CD4-positive, alpha-beta T cell (primary cell): Measurements from ENCODE around the gene TRIM44. TPM values are rescaled to one million over a fixed set of nuclear protein-coding genes. Genes with fewer than 3 reads are reported as not detected.
"Not testable (repeated sequence)": the region's sequence is repeated elsewhere in the genome, so short reads cannot be mapped to it uniquely, and the experiment has no call there.

Source experiments
- ATAC-seq: fragments of 200-7000 bp; cut with Tn5 transposase; one replicate; pipeline ENCODE4 v1.10.0; 2022; ENCODE audit warnings: mild to moderate bottlenecking; ENCODE audit not compliant: poor library complexity
- CTCF ChIA-PET: fragments of 350-600 bp; sonication (Branson Sonifier 250); formaldehyde crosslinking; loops from one replicate; lab custom pipeline; 2021; ENCODE audit warnings: antibody characterized with exemption, inconsistent platforms; lab: Charles Lee
- POLR2A ChIA-PET: fragments of 350-600 bp; sonication (Branson Sonifier 250); formaldehyde crosslinking; loops from one replicate; lab custom pipeline; 2021; ENCODE audit warnings: antibody characterized with exemption, inconsistent platforms; lab: Charles Lee
- DNase-seq, 14 experiments: peaks; one replicate each; pipeline ENCODE4 v3.0.0-alpha.2; 2013 to 2020; ENCODE audit warnings: mixed read lengths in 2 of 14
- H3K27ac ChIP-seq, 2 donors: one replicate each; pipeline versions ENCODE4 v1.5.1 to v1.7.0; 2013; ENCODE audit warnings: low read length in 2 of 2, low read depth in 1 of 2, mild to moderate bottlenecking in 1 of 2
- H3K27me3 ChIP-seq, 2 experiments: 1 replicate in 1 of 2; 2 replicates in 1 of 2; pipeline versions ENCODE4 v1.6.1 to v1.7.0; 2013; ENCODE audit warnings: low read length in 2 of 2, control low read depth in 1 of 2, mild to moderate bottlenecking in 1 of 2, moderate library complexity in 1 of 2; ENCODE audit not compliant: insufficient read depth in 2 of 2, control insufficient read depth in 1 of 2
- H3K36me3 ChIP-seq: one replicate; pipeline ENCODE4 v1.6.1; 2013; ENCODE audit warnings: low read length, control low read depth; ENCODE audit not compliant: insufficient read depth
- H3K4me1 ChIP-seq: one replicate; pipeline ENCODE4 v1.6.1; 2013; ENCODE audit warnings: low read length, control low read depth; ENCODE audit not compliant: insufficient read depth
- H3K4me3 ChIP-seq: one replicate; pipeline ENCODE4 v1.5.1; 2013; ENCODE audit warnings: mild to moderate bottlenecking, low read length, moderate library complexity
- H3K9me3 ChIP-seq, 2 experiments: 1 replicate in 1 of 2; 2 replicates in 1 of 2; pipeline versions ENCODE4 v1.6.1 to v1.7.0; 2013; ENCODE audit warnings: low read length in 2 of 2, mild to moderate bottlenecking in 2 of 2, control low read depth in 1 of 2, moderate library complexity in 1 of 2; ENCODE audit not compliant: control insufficient read depth in 1 of 2, insufficient read depth in 1 of 2
- H3K27ac Mint-ChIP-seq: one replicate; pipeline ENCODE4 v1.8.0; 2020; ENCODE audit warnings: mixed read lengths
- H3K27me3 Mint-ChIP-seq: one replicate; pipeline ENCODE4 v1.8.0; 2021; ENCODE audit warnings: mixed read lengths
- H3K36me3 Mint-ChIP-seq: one replicate; pipeline ENCODE4 v1.8.0; 2021; ENCODE audit warnings: low read depth, mixed read lengths
- H3K4me1 Mint-ChIP-seq: one replicate; pipeline ENCODE4 v1.8.0; 2021; ENCODE audit warnings: low read depth, mixed read lengths
- H3K4me3 Mint-ChIP-seq: one replicate; pipeline ENCODE4 v1.8.0; 2020; ENCODE audit warnings: mild to moderate bottlenecking, mixed read lengths
- H3K9me3 Mint-ChIP-seq: one replicate; pipeline ENCODE4 v1.8.0; 2020; ENCODE audit warnings: mixed read lengths
- intact Hi-C, 2 experiments: fragments of 100-400 bp; cut with DNase I in 1 of 2; cut with micrococcal nuclease in 1 of 2; formaldehyde crosslinking; loops; one replicate each; pipeline versions ENCODE4 v1.15.1 to v1.9.0; 2023 to 2025; cut with DNase I, micrococcal nuclease
- total RNA-seq, 174 experiments: library from RNA in 2 of 174; stranded (reverse) in 2 of 174; gene quantifications; one replicate each; pipeline ENCODE4 v1.2.3 and lab custom pipeline; 2021 to 2026
- TF ChIP-seq, protein P1 (sequence below): fragments of 200-600 bp; IDR thresholded peaks from one replicate; pipeline ENCODE4 v1.8.0; 2022; ENCODE audit warnings: antibody characterized with exemption, mild to moderate bottlenecking

TRIM44 gene
- total RNA-seq, 2 experiments from 2014 or later: 32.1 to 36.7 TPM

DNA sequence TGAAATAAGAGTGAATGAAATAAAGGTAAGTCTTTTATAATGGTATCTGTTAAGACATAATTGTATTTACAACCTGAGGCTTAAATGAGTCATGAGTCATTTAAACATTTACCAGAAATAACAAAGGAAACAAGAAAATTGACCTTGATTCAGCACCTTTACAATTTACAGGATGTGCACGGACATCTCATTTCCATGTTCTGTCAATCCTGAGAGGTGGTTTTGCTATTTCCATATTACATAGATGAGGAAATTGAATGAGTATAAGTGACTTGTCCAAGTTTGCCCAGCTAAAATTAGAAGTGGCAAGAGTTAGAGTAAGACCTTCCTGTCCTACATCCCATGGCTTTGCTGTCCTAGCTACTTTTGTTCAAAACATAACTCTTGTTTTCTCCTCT lies 89.1 kb downstream of the TRIM44 start:
- Mint-ChIP-seq H3K36me3 (peaks cover 73% of the 10 kb centered on the region), H3K27me3 (no peaks in the 10 kb centered on the region), H3K4me1 (peaks cover 6% of the 10 kb centered on the region), H3K27ac (no peak overlapping the region), H3K4me3 (no peak overlapping the region), H3K9me3 (no peaks in the 10 kb centered on the region)
- H3K27ac ChIP-seq: no peak overlapping the region
- no peak for DNase-seq
- H3K4me3 ChIP-seq: no peak overlapping the region
- ChIA-PET CTCF (no interaction called here), POLR2A (no interaction called here)
- no peaks in the 10 kb centered on the region for H3K27me3 ChIP-seq
- no peaks in the 10 kb centered on the region for H3K9me3 ChIP-seq
- no peaks in the 10 kb centered on the region for H3K4me1 ChIP-seq
- TF ChIP-seq, protein P1, sequence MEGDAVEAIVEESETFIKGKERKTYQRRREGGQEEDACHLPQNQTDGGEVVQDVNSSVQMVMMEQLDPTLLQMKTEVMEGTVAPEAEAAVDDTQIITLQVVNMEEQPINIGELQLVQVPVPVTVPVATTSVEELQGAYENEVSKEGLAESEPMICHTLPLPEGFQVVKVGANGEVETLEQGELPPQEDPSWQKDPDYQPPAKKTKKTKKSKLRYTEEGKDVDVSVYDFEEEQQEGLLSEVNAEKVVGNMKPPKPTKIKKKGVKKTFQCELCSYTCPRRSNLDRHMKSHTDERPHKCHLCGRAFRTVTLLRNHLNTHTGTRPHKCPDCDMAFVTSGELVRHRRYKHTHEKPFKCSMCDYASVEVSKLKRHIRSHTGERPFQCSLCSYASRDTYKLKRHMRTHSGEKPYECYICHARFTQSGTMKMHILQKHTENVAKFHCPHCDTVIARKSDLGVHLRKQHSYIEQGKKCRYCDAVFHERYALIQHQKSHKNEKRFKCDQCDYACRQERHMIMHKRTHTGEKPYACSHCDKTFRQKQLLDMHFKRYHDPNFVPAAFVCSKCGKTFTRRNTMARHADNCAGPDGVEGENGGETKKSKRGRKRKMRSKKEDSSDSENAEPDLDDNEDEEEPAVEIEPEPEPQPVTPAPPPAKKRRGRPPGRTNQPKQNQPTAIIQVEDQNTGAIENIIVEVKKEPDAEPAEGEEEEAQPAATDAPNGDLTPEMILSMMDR: no peak
- intact Hi-C loops: no loop called here
- ATAC-seq: no peak
- H3K36me3 ChIP-seq: no peaks in the 10 kb centered on the region

DNA sequence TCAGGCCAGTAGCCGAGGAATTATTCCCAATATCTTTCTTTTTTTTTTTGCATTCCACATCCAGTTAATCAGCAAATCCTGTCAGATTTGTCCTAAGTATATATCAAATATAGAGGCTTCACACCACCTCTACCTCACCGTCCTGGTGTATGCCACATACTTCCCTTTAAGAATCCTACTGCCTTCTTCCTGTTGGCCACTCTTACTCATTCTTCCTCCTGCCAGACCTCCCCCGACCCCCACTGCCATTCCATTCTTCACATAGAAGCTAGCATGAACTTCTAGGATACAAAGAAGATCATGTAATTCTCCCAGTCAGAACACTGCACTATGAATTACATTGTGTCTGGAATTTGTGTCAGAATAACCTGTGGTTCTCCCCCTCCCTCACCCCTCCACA lies 89.5 kb downstream of the TRIM44 start:
- peaks cover 76% of the 10 kb centered on the region for H3K36me3 Mint-ChIP-seq
- DNase-seq: no peak
- Histone ChIP-seq H3K4me3 (no peak overlapping the region), H3K4me1 (no peaks in the 10 kb centered on the region), H3K27ac (no peak overlapping the region), H3K36me3 (no peaks in the 10 kb centered on the region), H3K27me3 (no peaks in the 10 kb centered on the region), H3K9me3 (no peaks in the 10 kb centered on the region)
- no peak overlapping the region for H3K27ac Mint-ChIP-seq
- no peak overlapping the region for H3K4me3 Mint-ChIP-seq
- no peaks in the 10 kb centered on the region for H3K27me3 Mint-ChIP-seq
- H3K9me3 Mint-ChIP-seq: no peaks in the 10 kb centered on the region
- intact Hi-C loops: no loop called here
- ChIA-PET POLR2A (no interaction called here), CTCF (no interaction called here)
- H3K4me1 Mint-ChIP-seq: peaks cover 7% of the 10 kb centered on the region
- TF ChIP-seq, protein P1: no peak
- no peak for ATAC-seq

DNA sequence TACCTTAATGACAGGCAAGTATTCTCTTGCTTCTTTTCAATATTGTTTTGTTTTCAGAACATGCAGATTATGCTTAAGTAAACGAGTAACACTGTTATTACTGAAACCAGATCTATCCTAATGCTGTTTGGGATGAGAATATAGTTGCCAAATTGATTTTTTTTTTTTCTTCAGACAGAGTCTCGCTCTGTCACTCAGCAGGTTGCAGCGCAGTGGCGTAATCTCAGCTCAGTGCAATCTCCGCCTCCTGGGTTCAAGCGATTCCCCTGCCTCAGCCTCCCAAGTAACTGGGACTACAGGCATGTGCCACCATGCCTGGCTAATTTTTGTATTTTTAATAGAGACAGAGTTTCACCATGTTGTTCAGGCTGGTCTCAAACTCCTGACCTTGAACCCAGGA lies 91.0 kb downstream of the TRIM44 start:
- Mint-ChIP-seq H3K36me3 (peaks cover 79% of the 10 kb centered on the region), H3K4me1 (peaks cover 14% of the 10 kb centered on the region)
- ATAC-seq, H3K4me3 Mint-ChIP-seq, CTCF ChIA-PET, H3K27ac Mint-ChIP-seq, H3K9me3 ChIP-seq, H3K9me3 Mint-ChIP-seq, H3K27ac ChIP-seq, H3K27me3 Mint-ChIP-seq, H3K4me3 ChIP-seq, POLR2A ChIA-PET, H3K36me3 ChIP-seq, H3K4me1 ChIP-seq, H3K27me3 ChIP-seq, intact Hi-C loops, DNase-seq: not testable (repeated sequence)

DNA sequence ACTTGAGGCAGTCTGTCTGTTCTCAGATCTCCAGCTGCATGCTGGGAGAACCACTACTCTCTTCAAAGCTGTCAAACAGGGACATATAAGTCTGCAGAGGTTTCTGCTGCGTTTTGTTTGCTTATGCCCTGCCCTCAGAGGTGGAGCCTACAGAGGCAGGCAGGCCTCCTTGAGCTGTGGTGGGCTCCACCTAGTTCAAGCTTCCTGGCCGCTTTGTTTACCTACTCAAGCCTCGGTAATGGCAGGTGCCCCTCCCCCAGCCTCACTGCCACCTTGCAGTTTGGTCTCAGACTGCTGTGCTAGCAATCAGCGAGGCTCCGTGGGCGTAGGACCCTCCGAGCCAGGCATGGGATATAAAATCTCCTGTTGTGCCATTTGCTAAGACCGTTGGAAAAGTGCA lies 97.4 kb downstream of the TRIM44 start:
- CTCF ChIA-PET, H3K27ac Mint-ChIP-seq: not testable (repeated sequence)

More for the DNA sequence above, 97.4 kb downstream of the TRIM44 start:
- H3K4me3 Mint-ChIP-seq, H3K4me1 ChIP-seq, H3K27me3 Mint-ChIP-seq, H3K27ac ChIP-seq, H3K9me3 ChIP-seq, H3K9me3 Mint-ChIP-seq, H3K27me3 ChIP-seq, intact Hi-C loops, ATAC-seq, DNase-seq, H3K4me3 ChIP-seq, H3K36me3 ChIP-seq: not testable (repeated sequence)
- Mint-ChIP-seq H3K36me3 (peaks cover 60% of the 10 kb centered on the region), H3K4me1 (peaks cover 59% of the 10 kb centered on the region)
- POLR2A ChIA-PET: interaction anchor here (0.6 kb wide), 1 partner anchor 9 kb away, joined by 3 read pairs; no protein-coding TSS in a partner anchor
